ENCODE data around the gene AGBL1.

AGBL1 gene

DNA sequence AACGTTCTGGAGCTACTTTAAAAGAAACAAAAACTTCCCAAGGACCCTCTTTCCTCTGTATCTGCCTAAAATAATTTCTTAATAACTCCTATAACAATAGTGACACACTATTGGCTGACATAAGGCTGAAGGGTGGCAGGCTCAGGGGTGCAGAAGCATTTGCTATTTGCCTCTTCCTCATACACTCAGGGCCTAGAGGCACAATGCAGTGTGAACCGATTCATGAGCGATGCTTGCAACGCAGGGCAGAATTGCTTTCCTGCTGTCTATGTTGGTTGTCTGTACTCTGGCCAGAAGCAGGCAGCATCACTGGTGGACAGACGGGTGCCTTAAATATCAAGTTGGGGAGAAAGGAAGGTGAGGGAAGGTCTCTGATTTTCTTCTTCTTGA is 157.4 kb downstream of the AGBL1 start:
- no peak overlapping the region for H3K9ac ChIP-seq (ENCODE audit: low read depth, low read length)
- TF ChIP-seq, protein P1, sequence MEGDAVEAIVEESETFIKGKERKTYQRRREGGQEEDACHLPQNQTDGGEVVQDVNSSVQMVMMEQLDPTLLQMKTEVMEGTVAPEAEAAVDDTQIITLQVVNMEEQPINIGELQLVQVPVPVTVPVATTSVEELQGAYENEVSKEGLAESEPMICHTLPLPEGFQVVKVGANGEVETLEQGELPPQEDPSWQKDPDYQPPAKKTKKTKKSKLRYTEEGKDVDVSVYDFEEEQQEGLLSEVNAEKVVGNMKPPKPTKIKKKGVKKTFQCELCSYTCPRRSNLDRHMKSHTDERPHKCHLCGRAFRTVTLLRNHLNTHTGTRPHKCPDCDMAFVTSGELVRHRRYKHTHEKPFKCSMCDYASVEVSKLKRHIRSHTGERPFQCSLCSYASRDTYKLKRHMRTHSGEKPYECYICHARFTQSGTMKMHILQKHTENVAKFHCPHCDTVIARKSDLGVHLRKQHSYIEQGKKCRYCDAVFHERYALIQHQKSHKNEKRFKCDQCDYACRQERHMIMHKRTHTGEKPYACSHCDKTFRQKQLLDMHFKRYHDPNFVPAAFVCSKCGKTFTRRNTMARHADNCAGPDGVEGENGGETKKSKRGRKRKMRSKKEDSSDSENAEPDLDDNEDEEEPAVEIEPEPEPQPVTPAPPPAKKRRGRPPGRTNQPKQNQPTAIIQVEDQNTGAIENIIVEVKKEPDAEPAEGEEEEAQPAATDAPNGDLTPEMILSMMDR (IDR thresholded peaks at IDR 0.05; ENCODE audit: borderline replicate concordance, extremely low read depth, low read length, poor library complexity, severe bottlenecking): no peak
- TF ChIP-seq EZH2 (IDR thresholded peaks at IDR 0.05; ENCODE audit: borderline replicate concordance, low read depth, low read length, severe bottlenecking): no peak
- no peaks in the 10 kb centered on the region for H3K79me2 ChIP-seq (ENCODE audit: insufficient read depth, low read length)
- no peaks in the 10 kb centered on the region for H3K9me3 ChIP-seq (ENCODE audit: insufficient read depth, low read length, severe bottlenecking)
- no peak overlapping the region for H3K4me2 ChIP-seq (ENCODE audit: insufficient read depth, low read length)
- no peak for ATAC-seq (ENCODE audit: insufficient read depth, low read depth)
- H4K20me1 ChIP-seq (ENCODE audit: insufficient read depth, low read length): no peaks in the 10 kb centered on the region
- H2AFZ ChIP-seq (ENCODE audit: low read depth, low read length): no peak overlapping the region
- no peaks in the 10 kb centered on the region for H3K4me1 ChIP-seq (ENCODE audit: insufficient read depth, low read length)
- DNase-seq: no peak
- no peaks in the 10 kb centered on the region for H3K36me3 ChIP-seq (ENCODE audit: insufficient read depth, low read length)
- no peaks in the 10 kb centered on the region for H3K27me3 ChIP-seq (ENCODE audit: insufficient read depth, low read length, poor library complexity)
- H3K4me3 ChIP-seq (ENCODE audit: low read depth in 1 of 2, low read length in 2 of 2): no peak overlapping the region
- no peak overlapping the region for H3K27ac ChIP-seq (ENCODE audit: low read length)

DNA sequence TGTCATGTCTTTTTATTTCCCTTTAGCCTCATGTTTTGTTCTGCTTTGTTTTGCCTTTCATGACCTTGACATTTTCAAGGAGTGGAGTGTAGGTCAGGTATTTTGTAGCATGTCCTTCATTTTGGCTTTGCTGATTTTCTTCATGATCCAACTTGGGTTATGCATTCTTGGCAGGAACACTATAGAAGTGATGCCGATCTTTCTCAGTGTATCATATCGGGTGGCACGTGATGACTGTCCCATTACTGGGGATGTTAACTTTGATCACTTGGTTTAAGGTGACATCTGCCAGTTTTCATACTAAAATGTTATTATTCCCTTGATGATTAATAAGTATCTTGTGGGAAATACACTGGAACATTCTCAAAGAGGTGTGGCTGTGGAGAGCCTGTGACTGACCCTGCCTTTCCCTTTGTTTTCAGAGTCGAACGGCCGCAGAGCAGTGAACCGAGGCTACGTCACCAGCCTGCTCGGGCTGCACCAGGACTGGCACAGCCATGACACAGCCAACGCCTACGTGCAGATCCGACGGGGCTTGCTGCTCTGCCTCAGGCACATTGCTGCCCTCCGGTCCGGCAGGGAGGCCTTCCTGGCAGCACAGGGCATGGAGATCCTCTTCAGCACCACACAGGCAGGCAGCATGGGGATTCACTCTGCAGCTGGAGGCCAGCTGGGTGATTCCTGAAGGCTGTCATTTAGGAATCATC is 167.7 kb downstream of the AGBL1 start:
- no peaks in the 10 kb centered on the region for H3K79me2 ChIP-seq (ENCODE audit: insufficient read depth, low read length)
- no peaks in the 10 kb centered on the region for H3K27me3 ChIP-seq (ENCODE audit: insufficient read depth, low read length, poor library complexity)
- H3K27ac ChIP-seq (ENCODE audit: low read length): no peak overlapping the region
- TF ChIP-seq, protein P1 (IDR thresholded peaks at IDR 0.05; ENCODE audit: borderline replicate concordance, extremely low read depth, low read length, poor library complexity, severe bottlenecking): no peak
- no peak for TF ChIP-seq EZH2 (IDR thresholded peaks at IDR 0.05; ENCODE audit: borderline replicate concordance, low read depth, low read length, severe bottlenecking)
- no peaks in the 10 kb centered on the region for H3K4me1 ChIP-seq (ENCODE audit: insufficient read depth, low read length)
- DNase-seq (no peak), ATAC-seq (ENCODE audit: insufficient read depth, low read depth) (no peak)
- no peak overlapping the region for H2AFZ ChIP-seq (ENCODE audit: low read depth, low read length)
- H3K4me3 ChIP-seq (ENCODE audit: low read depth in 1 of 2, low read length in 2 of 2): no peak overlapping the region
- no peaks in the 10 kb centered on the region for H3K9me3 ChIP-seq (ENCODE audit: insufficient read depth, low read length, severe bottlenecking)
- no peak overlapping the region for H3K4me2 ChIP-seq (ENCODE audit: insufficient read depth, low read length)
- H3K36me3 ChIP-seq (ENCODE audit: insufficient read depth, low read length): no peaks in the 10 kb centered on the region
- no peaks in the 10 kb centered on the region for H4K20me1 ChIP-seq (ENCODE audit: insufficient read depth, low read length)
- H3K9ac ChIP-seq (ENCODE audit: low read depth, low read length): no peak overlapping the region

DNA sequence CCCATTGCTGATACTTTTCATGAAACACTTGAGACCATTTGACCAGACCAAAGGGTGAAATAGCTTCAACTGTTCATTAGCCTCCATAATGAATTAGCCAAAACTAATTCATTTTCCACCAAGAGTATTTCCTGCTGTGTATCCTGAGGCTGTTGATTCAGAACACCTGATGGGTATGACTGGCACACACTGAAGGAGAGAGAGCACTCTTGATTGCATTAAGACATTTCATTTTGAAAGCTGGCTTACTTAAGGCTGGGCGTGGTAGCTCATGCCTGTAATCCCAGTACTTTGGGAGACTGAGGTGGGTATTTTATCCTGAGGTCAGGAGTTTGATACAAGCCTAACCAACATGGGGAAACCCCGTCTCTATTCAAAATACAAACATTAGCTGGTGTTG is 175.6 kb downstream of the AGBL1 start:
- no peak for TF ChIP-seq EZH2 (IDR thresholded peaks at IDR 0.05; ENCODE audit: borderline replicate concordance, low read depth, low read length, severe bottlenecking)
- TF ChIP-seq, protein P1 (IDR thresholded peaks at IDR 0.05; ENCODE audit: borderline replicate concordance, extremely low read depth, low read length, poor library complexity, severe bottlenecking): no peak
- DNase-seq (no peak), ATAC-seq (ENCODE audit: insufficient read depth, low read depth) (no peak)
- Histone ChIP-seq H3K27me3 (ENCODE audit: insufficient read depth, low read length, poor library complexity) (no peaks in the 10 kb centered on the region), H3K9me3 (ENCODE audit: insufficient read depth, low read length, severe bottlenecking) (no peaks in the 10 kb centered on the region), H3K36me3 (ENCODE audit: insufficient read depth, low read length) (no peaks in the 10 kb centered on the region), H3K4me3 (ENCODE audit: low read depth in 1 of 2, low read length in 2 of 2) (no peak overlapping the region), H3K79me2 (ENCODE audit: insufficient read depth, low read length) (no peaks in the 10 kb centered on the region), H2AFZ (ENCODE audit: low read depth, low read length) (no peak overlapping the region), H3K27ac (ENCODE audit: low read length) (no peak overlapping the region), H3K9ac (ENCODE audit: low read depth, low read length) (no peak overlapping the region), H3K4me1 (ENCODE audit: insufficient read depth, low read length) (no peaks in the 10 kb centered on the region), H4K20me1 (ENCODE audit: insufficient read depth, low read length) (no peaks in the 10 kb centered on the region), H3K4me2 (ENCODE audit: insufficient read depth, low read length) (no peak overlapping the region)

Measured in DND-41 (cell line).